GM19395 (cell line): Measurements from ENCODE around the gene TMEM91.

Source experiments
- ATAC-seq: cut with Tn5 transposase; IDR thresholded peaks from one replicate; pipeline ENCODE4 v1.9.1; 2021; ENCODE audit warnings: mild to moderate bottlenecking, moderate library complexity; ENCODE audit not compliant: unreplicated experiment

The TMEM91 gene

DNA sequence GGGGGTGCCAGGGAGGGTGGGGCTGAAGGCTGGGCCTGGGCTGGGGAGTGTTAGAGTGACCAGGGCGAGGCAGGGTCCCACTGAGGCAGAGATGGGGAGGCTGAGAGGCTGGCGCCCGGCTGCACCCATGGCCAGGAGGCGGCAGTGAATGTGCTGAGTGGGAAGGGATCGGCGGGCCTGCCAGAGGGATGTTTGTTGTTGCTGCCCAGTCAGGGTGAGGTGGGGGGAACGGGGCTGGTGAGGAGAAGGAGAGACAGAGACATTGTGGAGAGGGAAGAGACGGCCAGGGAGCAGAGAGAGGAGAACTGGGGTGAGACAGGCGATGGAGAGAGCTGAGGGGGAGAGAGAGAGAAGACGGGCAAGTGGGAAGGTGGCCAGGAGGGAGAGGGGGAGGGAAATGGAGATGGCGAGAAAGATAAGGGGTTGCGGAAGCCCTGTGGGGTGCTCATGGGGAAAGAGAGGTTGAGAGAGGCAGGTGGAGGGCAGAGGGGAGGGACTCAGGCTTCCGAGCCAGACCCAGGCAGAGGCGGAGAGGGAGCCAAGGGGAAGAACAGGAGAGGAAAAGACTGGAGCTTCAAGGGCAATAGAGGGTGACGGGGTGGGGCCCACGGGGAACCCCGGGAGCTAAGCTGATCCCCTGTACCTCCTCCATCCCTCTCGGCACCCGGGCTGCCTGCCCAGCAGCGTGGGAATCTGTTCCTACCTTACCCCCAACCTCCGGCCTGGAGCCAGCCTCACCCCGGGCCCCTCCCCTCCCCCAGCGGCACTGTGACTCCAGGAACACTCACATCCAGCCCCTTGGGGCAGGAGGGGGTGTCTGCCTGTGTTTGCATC lies 51.5 kb downstream of the TMEM91 start:
- no peak for ATAC-seq

DNA sequence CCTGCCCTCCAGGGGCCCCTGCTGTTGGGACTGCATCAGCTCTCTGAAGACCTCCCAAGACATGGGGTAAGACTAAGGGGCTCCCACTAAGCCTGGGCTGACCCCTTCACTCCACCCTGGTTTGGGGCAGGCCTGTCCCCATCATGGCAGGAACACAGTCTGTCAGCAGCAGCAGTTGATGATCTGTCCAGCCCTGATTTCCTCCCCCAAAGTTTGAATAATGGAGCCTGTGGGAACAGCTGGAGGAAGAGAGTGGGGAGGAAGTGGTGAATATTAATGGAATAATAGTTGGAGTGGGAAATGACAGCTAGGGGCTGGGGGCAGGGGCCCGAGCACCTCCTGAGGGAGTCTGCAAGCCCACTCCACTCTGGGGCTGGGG lies 52.1 kb downstream of the TMEM91 start:
- ATAC-seq = no peak

- ATAC-seq = no peak
These were observed 54.6 kb downstream of the TMEM91 start for GRCh38 chr19:41430922-41431321.

DNA sequence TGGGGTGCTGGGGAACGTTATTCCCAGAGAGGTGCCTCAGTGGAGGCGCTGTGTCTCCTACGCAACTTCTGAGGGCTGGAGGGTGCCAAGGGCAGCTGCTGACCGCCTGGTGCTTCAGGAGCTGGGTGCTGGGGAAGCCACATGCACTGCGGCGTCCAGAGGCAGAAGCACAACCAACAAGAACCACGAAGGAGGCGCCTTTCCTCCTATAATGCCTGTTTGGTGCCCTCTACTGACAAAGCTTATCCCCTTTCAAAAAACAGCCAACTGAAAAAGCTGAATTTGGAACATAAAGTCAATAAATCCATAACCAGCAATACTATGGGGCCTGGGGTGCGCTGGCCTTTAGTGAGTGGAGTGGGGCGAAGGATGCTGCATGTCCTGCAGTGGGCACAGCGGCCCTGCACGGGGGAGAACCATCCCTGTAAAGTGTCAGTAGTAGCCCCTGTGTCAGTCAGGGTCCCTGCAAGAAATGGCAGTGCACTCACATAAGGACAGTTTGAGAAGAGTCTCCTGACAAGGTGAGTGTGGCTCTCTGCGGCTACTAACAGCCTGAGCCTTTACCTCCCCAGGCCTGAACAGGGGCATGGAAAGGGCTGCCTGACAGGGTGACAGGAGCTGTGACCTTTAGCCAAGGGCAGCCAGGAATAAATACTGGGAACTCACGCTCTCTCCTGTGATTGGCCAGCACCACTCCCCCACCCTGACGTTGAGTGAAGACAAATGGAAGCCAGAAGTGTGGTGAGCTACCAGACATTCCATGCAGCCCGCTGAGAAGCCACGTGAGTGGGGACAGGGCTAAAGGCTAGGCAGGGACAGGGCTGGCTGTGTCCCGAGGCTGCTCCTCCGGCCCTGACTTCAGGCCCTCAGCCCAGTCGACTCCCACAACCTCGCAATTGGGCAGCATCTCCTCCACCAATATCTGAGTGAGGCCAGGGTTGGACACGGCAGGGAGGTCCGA lies 55.4 kb downstream of the TMEM91 start:
- no peak for ATAC-seq

GRCh38 chr19:41433171-41433570 lies 56.8 kb downstream of the TMEM91 start:
- no peak for ATAC-seq
